ENCODE results near the gene F5. TPM values are rescaled to one million over a fixed set of nuclear protein-coding genes. Genes with fewer than 3 reads are reported as not detected.

F5 gene
- total RNA-seq, 1 donor, result not detected

DNA sequence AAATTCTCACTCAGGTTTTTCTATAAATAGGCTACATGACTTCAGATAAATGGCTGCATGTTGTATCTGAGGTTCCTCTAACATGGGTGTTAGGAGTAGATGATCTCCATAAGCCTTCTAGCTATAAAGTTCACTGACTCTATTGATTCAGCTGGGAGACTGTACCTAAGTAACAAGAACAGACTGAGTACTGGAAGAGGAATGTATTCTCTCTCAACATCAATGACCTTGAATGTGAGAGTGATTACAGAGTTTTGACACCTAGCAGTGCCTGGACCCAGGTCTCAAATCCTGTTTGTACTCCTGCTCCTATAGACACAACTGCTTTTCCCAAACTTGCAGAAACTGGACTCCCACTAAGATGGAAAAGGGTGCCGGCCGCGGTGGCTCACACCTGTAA, 91.9 kb downstream of the F5 start:
- no peaks in the 10 kb centered on the region for H3K9me3 ChIP-seq (ENCODE audit: low read depth, low read length)
- no peak overlapping the region for H3K4me2 ChIP-seq (ENCODE audit: insufficient read depth, low read length)
- no peak for DNase-seq (ENCODE audit: insufficient read length, low spot score, missing footprints)
- H3K79me2 ChIP-seq (ENCODE audit: insufficient read depth, low read length), result no peaks in the 10 kb centered on the region
- no peaks in the 10 kb centered on the region for H4K20me1 ChIP-seq (ENCODE audit: insufficient read depth, low read length)
- no peak for TF ChIP-seq CTCF (IDR thresholded peaks at IDR 0.05; ENCODE audit: extremely low read depth, low read depth, low read length)
- H3K4me3 ChIP-seq (ENCODE audit: insufficient read depth, low read length), result no peak overlapping the region
- H3K27me3 ChIP-seq (ENCODE audit: insufficient read depth, low read length), result no peaks in the 10 kb centered on the region
- peaks cover 13% of the 10 kb centered on the region for H3K4me1 ChIP-seq (ENCODE audit: insufficient read depth, low read length)
- H3K36me3 ChIP-seq (ENCODE audit: insufficient read depth, low read length), result no peaks in the 10 kb centered on the region
- no peak overlapping the region for H2AFZ ChIP-seq (ENCODE audit: low read length)
- no peak overlapping the region for H3K27ac ChIP-seq (ENCODE audit: low read depth, low read length)

- peaks cover 13% of the 10 kb centered on the region for H3K4me1 ChIP-seq (ENCODE audit: insufficient read depth, low read length)
- no peaks in the 10 kb centered on the region for H3K9me3 ChIP-seq (ENCODE audit: low read depth, low read length)
- H3K79me2 ChIP-seq (ENCODE audit: insufficient read depth, low read length), result no peaks in the 10 kb centered on the region
- no peaks in the 10 kb centered on the region for H4K20me1 ChIP-seq (ENCODE audit: insufficient read depth, low read length)
- no peaks in the 10 kb centered on the region for H3K36me3 ChIP-seq (ENCODE audit: insufficient read depth, low read length)
- H3K27me3 ChIP-seq (ENCODE audit: insufficient read depth, low read length), result no peaks in the 10 kb centered on the region
- no peak overlapping the region for H3K27ac ChIP-seq (ENCODE audit: low read depth, low read length)
- no peak overlapping the region for H3K4me3 ChIP-seq (ENCODE audit: insufficient read depth, low read length)
- no peak overlapping the region for H2AFZ ChIP-seq (ENCODE audit: low read length)
- no peak overlapping the region for H3K4me2 ChIP-seq (ENCODE audit: insufficient read depth, low read length)
- no peak for TF ChIP-seq CTCF (IDR thresholded peaks at IDR 0.05; ENCODE audit: extremely low read depth, low read depth, low read length)
- DNase-seq (ENCODE audit: insufficient read length, low spot score, missing footprints), result no peak
These were observed 93.0 kb downstream of the F5 start for GRCh38 chr1:169493251-169493650.

DNA sequence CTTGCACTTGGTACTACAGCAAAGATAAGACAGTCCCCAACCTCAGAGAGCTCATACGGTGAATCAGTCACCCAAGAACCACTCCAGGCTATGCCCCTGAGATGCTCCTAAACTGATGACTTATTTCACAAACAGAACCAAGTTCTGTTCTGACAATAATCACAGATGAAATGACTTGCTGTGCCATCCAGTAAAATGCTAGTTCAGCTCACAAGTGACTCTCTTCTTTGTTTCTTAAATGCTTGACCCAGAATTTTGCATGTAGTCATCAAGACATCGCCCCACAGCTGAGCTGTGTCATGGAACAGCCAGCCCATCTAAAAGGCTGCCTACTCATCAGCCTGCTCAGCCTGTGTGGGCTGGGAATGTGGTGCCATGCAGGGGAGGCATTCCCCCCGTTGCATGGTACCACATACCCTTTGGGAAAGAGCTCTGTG, 94.4 kb downstream of the F5 start:
- DNase-seq (ENCODE audit: insufficient read length, low spot score, missing footprints), result peak; percentile 69
- TF ChIP-seq CTCF (IDR thresholded peaks at IDR 0.05; ENCODE audit: extremely low read depth, low read depth, low read length), result no peak
- Histone ChIP-seq H3K4me1 (ENCODE audit: insufficient read depth, low read length) (peaks cover 18% of the 10 kb centered on the region), H3K79me2 (ENCODE audit: insufficient read depth, low read length) (no peaks in the 10 kb centered on the region), H3K9me3 (ENCODE audit: low read depth, low read length) (no peaks in the 10 kb centered on the region), H3K27ac (ENCODE audit: low read depth, low read length) (peak overlapping the region; percentile 5), H2AFZ (ENCODE audit: low read length) (peak overlapping the region; percentile 71), H3K36me3 (ENCODE audit: insufficient read depth, low read length) (no peaks in the 10 kb centered on the region), H4K20me1 (ENCODE audit: insufficient read depth, low read length) (no peaks in the 10 kb centered on the region), H3K4me3 (ENCODE audit: insufficient read depth, low read length) (no peak overlapping the region), H3K27me3 (ENCODE audit: insufficient read depth, low read length) (no peaks in the 10 kb centered on the region), H3K4me2 (ENCODE audit: insufficient read depth, low read length) (peak overlapping the region; percentile 9)

- DNase-seq (ENCODE audit: insufficient read length, low spot score, missing footprints), result no peak
- H3K4me1 ChIP-seq (ENCODE audit: insufficient read depth, low read length), result peaks cover 38% of the 10 kb centered on the region
- H3K27me3 ChIP-seq (ENCODE audit: insufficient read depth, low read length), result no peaks in the 10 kb centered on the region
- H4K20me1 ChIP-seq (ENCODE audit: insufficient read depth, low read length), result no peaks in the 10 kb centered on the region
- peaks cover 21% of the 10 kb centered on the region for H3K79me2 ChIP-seq (ENCODE audit: insufficient read depth, low read length)
- H3K36me3 ChIP-seq (ENCODE audit: insufficient read depth, low read length), result no peaks in the 10 kb centered on the region
- H3K9me3 ChIP-seq (ENCODE audit: low read depth, low read length), result no peaks in the 10 kb centered on the region
- no peak overlapping the region for H3K4me2 ChIP-seq (ENCODE audit: insufficient read depth, low read length)
- H2AFZ ChIP-seq (ENCODE audit: low read length), result no peak overlapping the region
- H3K4me3 ChIP-seq (ENCODE audit: insufficient read depth, low read length), result no peak overlapping the region
- no peak overlapping the region for H3K27ac ChIP-seq (ENCODE audit: low read depth, low read length)
- TF ChIP-seq CTCF (IDR thresholded peaks at IDR 0.05; ENCODE audit: extremely low read depth, low read depth, low read length), result no peak
These were observed 98.1 kb downstream of the F5 start for GRCh38 chr1:169488157-169488556.

Measured in osteoblast (primary cell).